Inferior parietal cortex (tissue), 1 donor: ENCODE data around the gene DAD1.

Experiments used
- DNase-seq: peaks from one replicate; pipeline ENCODE4 v3.0.0-alpha.2; 2016; ENCODE audit errors: extremely low spot score

DAD1 gene

GRCh38 chr14:22517117-22517720 is 71.8 kb downstream of the DAD1 start:
- DNase-seq: no peak

- no peak for DNase-seq
These were observed 73.1 kb downstream of the DAD1 start for GRCh38 chr14:22515929-22516328.
